GM23338 (cell line): Measurements from ENCODE around the gene RAP1GAP2. TPM values are rescaled to one million over a fixed set of nuclear protein-coding genes. Genes with fewer than 3 reads are reported as not detected.
A peak's percentile ranks its signal among the peaks of the same experiment; 100 is the strongest.

Experiments used
- ATAC-seq: fragments of 200-7000 bp; cut with Tn5 transposase; 3 replicates; pipeline ENCODE4 v1.9.1; 2020
- DNase-seq: peaks from one replicate; pipeline ENCODE4 v3.0.0-alpha.2; 2015; ENCODE audit warnings: low spot score
- H2AFZ ChIP-seq: fragments of 200-600 bp; sonication (generic); 2 replicates; pipeline ENCODE4 v1.8.0; 2016; ENCODE audit warnings: antibody characterized with exemption, mild to moderate bottlenecking, moderate library complexity
- H3F3A ChIP-seq: fragments of 200-600 bp; sonication (generic); replicated peaks from 2 replicates; pipeline ENCODE4 v1.8.0; 2017; ENCODE audit warnings: antibody characterized with exemption, mixed run types, low read depth
- H3K27ac ChIP-seq: fragments of 200-600 bp; sonication (generic); 2 replicates; pipeline ENCODE4 v1.6.1; 2016; ENCODE audit warnings: low read depth
- H3K27me3 ChIP-seq: fragments of 200-600 bp; sonication (generic); 2 replicates; pipeline ENCODE4 v1.8.0; 2016; ENCODE audit warnings: mild to moderate bottlenecking, mixed run types, moderate library complexity; ENCODE audit not compliant: insufficient read depth
- H3K36me3 ChIP-seq: fragments of 200-600 bp; sonication (generic); 2 replicates; pipeline ENCODE4 v1.8.0; 2016; ENCODE audit warnings: mild to moderate bottlenecking; ENCODE audit not compliant: insufficient read depth
- H3K4me1 ChIP-seq: fragments of 200-600 bp; sonication (generic); 2 replicates; pipeline ENCODE4 v1.8.0; 2016; ENCODE audit warnings: mild to moderate bottlenecking, moderate library complexity; ENCODE audit not compliant: insufficient read depth
- H3K4me2 ChIP-seq: fragments of 200-600 bp; sonication (generic); 2 replicates; pipeline ENCODE4 v1.7.1; 2017; ENCODE audit warnings: mixed run types
- H3K4me3 ChIP-seq: fragments of 200-600 bp; sonication (generic); 2 replicates; pipeline ENCODE4 v1.6.1; 2016; ENCODE audit warnings: mixed run types
- H3K79me2 ChIP-seq: fragments of 200-600 bp; sonication (generic); replicated peaks from 2 replicates; pipeline ENCODE4 v1.8.0; 2017; ENCODE audit warnings: mild to moderate bottlenecking; ENCODE audit not compliant: insufficient read depth
- H3K9me2 ChIP-seq: fragments of 200-600 bp; sonication (generic); 2 replicates; pipeline ENCODE4 v1.8.0; 2017; ENCODE audit not compliant: insufficient read depth
- H4K20me1 ChIP-seq: fragments of 200-600 bp; sonication (generic); replicated peaks from 2 replicates; pipeline ENCODE4 v1.8.0; 2017; ENCODE audit warnings: mild to moderate bottlenecking; ENCODE audit not compliant: insufficient read depth
- H3K27ac Mint-ChIP-seq: 2 replicates; pipeline ENCODE4 v1.8.0; 2020; ENCODE audit warnings: inconsistent platforms, mild to moderate bottlenecking, moderate library complexity, mixed read lengths
- H3K27me3 Mint-ChIP-seq: 3 replicates; pipeline ENCODE4 v1.8.0; 2022; ENCODE audit warnings: low read depth, mild to moderate bottlenecking, moderate library complexity, mixed read lengths, inconsistent platforms; ENCODE audit not compliant: insufficient read depth, poor library complexity
- H3K36me3 Mint-ChIP-seq: 3 replicates; pipeline ENCODE4 v1.8.0; 2021; ENCODE audit warnings: low read depth, mild to moderate bottlenecking, inconsistent platforms, moderate library complexity, mixed read lengths
- H3K4me1 Mint-ChIP-seq: 3 replicates; pipeline ENCODE4 v1.8.0; 2020; ENCODE audit warnings: mild to moderate bottlenecking, inconsistent platforms, mixed read lengths
- H3K4me3 Mint-ChIP-seq: 3 replicates; pipeline ENCODE4 v1.8.0; 2021; ENCODE audit warnings: moderate library complexity, mild to moderate bottlenecking, inconsistent platforms, mixed read lengths
- H3K9me3 Mint-ChIP-seq: 3 replicates; pipeline ENCODE4 v1.8.0; 2020; ENCODE audit warnings: moderate library complexity, mild to moderate bottlenecking, inconsistent platforms, mixed read lengths
- CREB1 ChIP-seq: fragments of 250-450 bp; sonication (Bioruptor Pico); IDR thresholded peaks from 2 replicates; pipeline ENCODE4 v1.5.0; 2020; ENCODE audit warnings: low read depth, mild to moderate bottlenecking, moderate library complexity
- CTCF ChIP-seq, 2 experiments: fragments of 200-600 bp in 1 of 2; sonication (generic) in 1 of 2; conservative IDR thresholded peaks; 2 replicates each; pipeline versions ENCODE4 v1.5.1 to v1.6.1; 2016 to 2017; ENCODE audit warnings: antibody characterized with exemption in 2 of 2, low read depth in 2 of 2, mild to moderate bottlenecking in 2 of 2, moderate library complexity in 1 of 2
- ETS1 ChIP-seq: IDR thresholded peaks from 2 replicates; pipeline ENCODE4 v1.6.1; 2016; ENCODE audit warnings: antibody characterized with exemption
- EZH2 ChIP-seq: fragments of 200-600 bp; sonication (generic); IDR thresholded peaks from one replicate; pipeline ENCODE4 v1.8.0; 2017; ENCODE audit warnings: antibody characterized with exemption, mild to moderate bottlenecking, low read depth; ENCODE audit not compliant: unreplicated experiment
- EZH2phosphoT487 ChIP-seq: fragments of 200-600 bp; sonication (generic); IDR thresholded peaks from one replicate; pipeline ENCODE4 v1.8.1; 2018; ENCODE audit warnings: antibody characterized with exemption; ENCODE audit not compliant: unreplicated experiment
- JUNB ChIP-seq: IDR thresholded peaks from one replicate; pipeline ENCODE4 v1.6.1; 2016; ENCODE audit warnings: antibody characterized with exemption; ENCODE audit not compliant: unreplicated experiment
- NANOG ChIP-seq: IDR thresholded peaks from 2 replicates; pipeline ENCODE4 v1.6.1; 2016; ENCODE audit warnings: antibody characterized with exemption, borderline replicate concordance
- POLR2AphosphoS5 ChIP-seq: IDR thresholded peaks from 2 replicates; pipeline ENCODE4 v1.6.1; 2016; ENCODE audit warnings: antibody characterized with exemption, low read depth
- REST ChIP-seq: IDR thresholded peaks from one replicate; pipeline ENCODE4 v1.6.1; 2018; ENCODE audit warnings: antibody characterized with exemption; ENCODE audit not compliant: unreplicated experiment
- STAT1 ChIP-seq: IDR thresholded peaks from one replicate; pipeline ENCODE4 v1.6.1; 2016; ENCODE audit warnings: antibody characterized with exemption; ENCODE audit not compliant: unreplicated experiment
- ZNF114 ChIP-seq: fragments of 250-450 bp; sonication (Bioruptor Pico); IDR thresholded peaks from 2 replicates; pipeline ENCODE4 v1.5.0; 2020; ENCODE audit warnings: mild to moderate bottlenecking, moderate library complexity
- ZNF331 ChIP-seq: fragments of 250-450 bp; sonication (Bioruptor Pico); IDR thresholded peaks from 2 replicates; pipeline ENCODE4 v1.5.0; 2020; ENCODE audit warnings: low read depth, mild to moderate bottlenecking, moderate library complexity
- ZNF462 ChIP-seq: fragments of 250-450 bp; sonication (Bioruptor Pico); IDR thresholded peaks from 2 replicates; pipeline ENCODE4 v1.5.0; 2020; ENCODE audit warnings: mild to moderate bottlenecking, moderate library complexity
- polyA plus RNA-seq: library from polyadenylated mRNA; unstranded; fragments of >200 nt; fragmentation: Nextera tagmentation; extraction: Ambion mirVana; gene quantifications from 2 replicates; pipeline ENCODE4 v1.2.1, GENCODE V29; 2016
- total RNA-seq: library from RNA; depleted of rRNA; stranded (reverse); fragments of >200 nt; shearing (Covaris generic); gene quantifications from 2 replicates; pipeline ENCODE4 v1.2.3, GENCODE V29; 2014

Gene RAP1GAP2
- total and polyA plus RNA-seq, 2 experiments from 2014 or later: 17.8 to 46.1 TPM

- Mint-ChIP-seq H3K27me3 (peaks cover 9% of the 10 kb centered on the region), H3K27ac (no peak overlapping the region), H3K36me3 (peaks cover 22% of the 10 kb centered on the region), H3K9me3 (no peaks in the 10 kb centered on the region), H3K4me3 (no peak overlapping the region), H3K4me1 (peaks cover 24% of the 10 kb centered on the region)
- Histone ChIP-seq H3K27me3 (no peaks in the 10 kb centered on the region), H3K36me3 (peaks cover 8% of the 10 kb centered on the region; the same call in 1 of the 2 replicates), H2AFZ (no peak overlapping the region), H3K4me1 (peaks cover 3% of the 10 kb centered on the region; the same call in 1 of the 2 replicates), H4K20me1 (peaks cover 4% of the 10 kb centered on the region), H3K9me2 (no peaks in the 10 kb centered on the region), H3K27ac (peak overlapping the region; percentile 45; the same call in 1 of the 2 replicates), H3K4me3 (no peak overlapping the region), H3K79me2 (peaks cover 3% of the 10 kb centered on the region; the same call in 1 of the 2 replicates), H3F3A (no peaks in the 10 kb centered on the region), H3K4me2 (no peak overlapping the region)
- ATAC-seq (no peak), DNase-seq (no peak)
- TF ChIP-seq NANOG: no peak
- TF ChIP-seq EZH2: no peak
- TF ChIP-seq STAT1: no peak
- TF ChIP-seq CTCF (conservative IDR thresholded peaks at IDR 0.05; ENCODE audit: low read depth in 2 of 2): no peak
- no peak for TF ChIP-seq EZH2phosphoT487
- no peak for TF ChIP-seq ETS1
- TF ChIP-seq JUNB: no peak
- no peak for TF ChIP-seq REST
- no peak for TF ChIP-seq ZNF462 (CRISPR knock-in tag)
- no peak for TF ChIP-seq POLR2AphosphoS5
- no peak for TF ChIP-seq ZNF114 (CRISPR knock-in tag)
- no peak for TF ChIP-seq ZNF331 (CRISPR knock-in tag)
- no peak for TF ChIP-seq CREB1 (CRISPR knock-in tag)
Observed at GRCh38 chr17:2964028-2964356, 167.8 kb downstream of the RAP1GAP2 start.
